Loucy (cell line): ENCODE results near the gene SLC16A5.

Experiments
- CTCF ChIP-seq: fragments of 200-600 bp; sonication (generic); conservative IDR thresholded peaks from 2 replicates; pipeline ENCODE4 v1.5.1; 2014; ENCODE audit warnings: mild to moderate bottlenecking, antibody characterized with exemption, low read length
- EZH2phosphoT487 ChIP-seq: fragments of 200-600 bp; IDR thresholded peaks from 2 replicates; pipeline ENCODE4 v1.6.1; 2018; ENCODE audit warnings: antibody characterized with exemption, mild to moderate bottlenecking, moderate library complexity, borderline replicate concordance

GRCh38 chr17:75077072-75077495 is 10.7 kb upstream of the SLC16A5 start:
- no peak for TF ChIP-seq CTCF
- no peak for TF ChIP-seq EZH2phosphoT487
